Endothelial cell of umbilical vein (primary cell): Measurements from ENCODE around the gene TFAP2B. TPM values are rescaled to one million over a fixed set of nuclear protein-coding genes. Genes with fewer than 3 reads are reported as not detected.

Experiments
- BruUV-seq: library from RNA; stranded (reverse); fragments of 400-500 nt; replicated peaks from 2 replicates; lab custom pipeline; 2021; lab: Mats Ljungman, UMichigan
- CTCF ChIA-PET: fragments of 300-600, 350-600 bp; sonication (Branson Sonifier 250); formaldehyde crosslinking; loops from one replicate; lab custom pipeline; 2021; ENCODE audit warnings: antibody characterized with exemption, inconsistent platforms; lab: Charles Lee
- POLR2A ChIA-PET: fragments of 300-600, 350-600 bp; sonication (Branson Sonifier 250); formaldehyde crosslinking; loops from one replicate; lab custom pipeline; 2021; ENCODE audit warnings: antibody characterized with exemption, inconsistent platforms; lab: Charles Lee
- DNase-seq: peaks from one replicate; pipeline ENCODE4 v3.0.0-alpha.2; 2011; ENCODE audit warnings: low read depth, low spot score
- FAIRE-seq: peaks from 2 replicates; lab custom pipeline; 2011; peaks lifted over from hg19 to GRCh38; lab: Jason Lieb, UNC
- H2AFZ ChIP-seq: 2 replicates; pipeline ENCODE4 v1.6.0; 2012; ENCODE audit warnings: low read depth, low read length, control low read depth, inconsistent platforms
- H3K27ac ChIP-seq: 2 replicates; pipeline ENCODE4 v1.5.1; 2011; ENCODE audit warnings: low read depth, mild to moderate bottlenecking, control low read depth, low read length, moderate library complexity; ENCODE audit not compliant: insufficient read depth
- H3K27me3 ChIP-seq, 2 experiments: 2 replicates each; pipeline versions ENCODE4 v1.6.0 to v1.6.1; 2011; ENCODE audit warnings: low read length in 2 of 2, mixed read lengths in 1 of 2; ENCODE audit not compliant: control insufficient read depth in 2 of 2, insufficient read depth in 2 of 2
- H3K36me3 ChIP-seq, 2 experiments: 2 replicates in 1 of 2; 3 replicates in 1 of 2; pipeline ENCODE4 v1.5.1; 2011; ENCODE audit warnings: low read length in 2 of 2, mild to moderate bottlenecking in 1 of 2, moderate library complexity in 1 of 2; ENCODE audit not compliant: control insufficient read depth in 2 of 2, insufficient read depth in 2 of 2; ENCODE audit errors: extremely low read depth in 1 of 2
- H3K4me1 ChIP-seq: 3 replicates; pipeline ENCODE4 v1.5.1; 2011; ENCODE audit warnings: mild to moderate bottlenecking, low read length; ENCODE audit not compliant: control insufficient read depth, insufficient read depth; ENCODE audit errors: extremely low read depth
- H3K4me2 ChIP-seq: 2 replicates; pipeline ENCODE4 v1.6.1; 2011; ENCODE audit warnings: low read length, control low read depth, mixed read lengths; ENCODE audit not compliant: insufficient read depth
- H3K4me3 ChIP-seq, 3 experiments: fragments of 200-600 bp in 1 of 3; sonication (generic), shearing (Covaris generic) in 1 of 3; replicated peaks in 1 of 3; 2 replicates each; pipeline ENCODE4 v1.5.1; 2011 to 2016; ENCODE audit warnings: control low read depth in 3 of 3, low read length in 3 of 3, mild to moderate bottlenecking in 2 of 3, inconsistent platforms in 1 of 3, low read depth in 1 of 3, moderate library complexity in 1 of 3; ENCODE audit not compliant: insufficient read depth in 1 of 3
- H3K79me2 ChIP-seq: 2 replicates; pipeline ENCODE4 v1.6.0; 2012; ENCODE audit warnings: low read length, inconsistent platforms; ENCODE audit not compliant: control insufficient read depth, insufficient read depth
- H3K9ac ChIP-seq: replicated peaks from 2 replicates; pipeline ENCODE3; 2011; ENCODE audit warnings: low read length, control low read depth; ENCODE audit not compliant: insufficient read depth; ENCODE audit errors: extremely low read depth
- H3K9me1 ChIP-seq: replicated peaks from 3 replicates; pipeline ENCODE4 v1.6.0; 2011; ENCODE audit warnings: mild to moderate bottlenecking, low read length; ENCODE audit not compliant: control insufficient read depth, insufficient read depth; ENCODE audit errors: extremely low read depth
- H3K9me3 ChIP-seq: replicated peaks from 2 replicates; pipeline ENCODE4 v1.5.1; 2012; ENCODE audit warnings: low read length, inconsistent platforms; ENCODE audit not compliant: control insufficient read depth, insufficient read depth
- H4K20me1 ChIP-seq: replicated peaks from 2 replicates; pipeline ENCODE3; 2011; ENCODE audit warnings: mild to moderate bottlenecking, low read length; ENCODE audit not compliant: control insufficient read depth, insufficient read depth; ENCODE audit errors: extremely low read depth
- CTCF ChIP-seq, 2 donors: IDR thresholded peaks; 1 replicate in 1 of 2; 2 replicates in 1 of 2; pipeline ENCODE4 v1.5.1; 2011; ENCODE audit warnings: low read length in 2 of 2, mild to moderate bottlenecking in 2 of 2, moderate library complexity in 2 of 2, control low read depth in 1 of 2, inconsistent platforms in 1 of 2, low read depth in 1 of 2; ENCODE audit not compliant: insufficient read depth in 1 of 2; ENCODE audit errors: extremely low read depth in 1 of 2
- EZH2 ChIP-seq: IDR thresholded peaks from 2 replicates; pipeline ENCODE4 v1.6.1; 2012; ENCODE audit warnings: borderline replicate concordance, low read depth, mild to moderate bottlenecking, moderate library complexity, low read length, inconsistent platforms; ENCODE audit not compliant: severe bottlenecking
- FOS ChIP-seq: IDR thresholded peaks from 2 replicates; pipeline ENCODE4 v1.6.1; 2011; ENCODE audit warnings: mild to moderate bottlenecking, low read length, moderate library complexity, borderline replicate concordance; ENCODE audit not compliant: insufficient read depth
- GATA2 ChIP-seq: IDR thresholded peaks from 2 replicates; pipeline ENCODE4 v1.7.0; 2011; ENCODE audit warnings: low read depth, mild to moderate bottlenecking, moderate library complexity, mixed read lengths, low read length; ENCODE audit not compliant: insufficient read length, insufficient read depth
- JUN ChIP-seq: IDR thresholded peaks from 2 replicates; pipeline ENCODE4 v1.6.1; 2011; ENCODE audit warnings: borderline replicate concordance, low read depth; ENCODE audit not compliant: insufficient read length, insufficient read depth
- MAX ChIP-seq: IDR thresholded peaks from 2 replicates; pipeline ENCODE4 v1.6.1; 2011; ENCODE audit not compliant: insufficient read depth, insufficient read length
- MYC ChIP-seq: IDR thresholded peaks from one replicate; pipeline ENCODE4 v1.6.1; 2011; ENCODE audit warnings: mild to moderate bottlenecking, low read depth, low read length
- POLR2A ChIP-seq: IDR thresholded peaks from 2 replicates; pipeline ENCODE4 v1.6.1; 2012; ENCODE audit warnings: low read depth, mild to moderate bottlenecking, control low read depth, low read length
- POLR2AphosphoS5 ChIP-seq: IDR thresholded peaks from 2 replicates; pipeline ENCODE4 v1.6.1; 2012; ENCODE audit warnings: low read depth, mild to moderate bottlenecking, control low read depth, low read length, moderate library complexity; ENCODE audit not compliant: insufficient read depth
- dilution Hi-C: fragments of 300-500 bp; cut with MboI; formaldehyde crosslinking; loops from one replicate; pipeline ENCODE4 v1.15.0; 2019; ENCODE audit warnings: low sequenced_read_pairs; ENCODE audit not compliant: extremely low pct_ligation_motif_present
- intact Hi-C: fragments of 100-400 bp; cut with micrococcal nuclease; formaldehyde crosslinking; loops from one replicate; pipeline ENCODE4 v1.10.0; 2022
- polyA plus RNA-seq, 4 experiments: library from polyadenylated mRNA; depleted of rRNA in 3 of 4; stranded (reverse) in 3 of 4; unstranded in 1 of 4; fragments of >200 nt; gene quantifications; 2 replicates each; pipeline versions ENCODE4 v1.2.1 to v1.2.3, GENCODE V29; 2011 to 2012; ENCODE audit warnings: missing spikeins in 1 of 4
- total RNA-seq: library from RNA; stranded (reverse); gene quantifications from 2 replicates; pipeline ENCODE4 v1.2.3, GENCODE V29; 2021

The TFAP2B gene
- total and polyA plus RNA-seq, 2 donors (not counting 3 experiments of a cell fraction or from before 2014, with no cell fraction given), result not detected

GRCh38 chr6:50825375-50826036 is 6.8 kb downstream of the TFAP2B start:
- DNase-seq (no peak), FAIRE-seq (no peak)
- no peaks in the 10 kb centered on the region for H3K79me2 ChIP-seq
- no peaks in the 10 kb centered on the region for H3K9me3 ChIP-seq
- H3K4me2 ChIP-seq, result no peak overlapping the region
- no peak overlapping the region for H3K4me3 ChIP-seq
- H3K9me1 ChIP-seq, result no peaks in the 10 kb centered on the region
- dilution Hi-C loops, result no loop called here
- no TSS peak for BruUV-seq
- no peak for TF ChIP-seq JUN
- TF ChIP-seq EZH2, result no peak
- TF ChIP-seq POLR2AphosphoS5, result no peak
- TF ChIP-seq MAX, result no peak
- TF ChIP-seq GATA2, result no peak
- TF ChIP-seq CTCF (IDR thresholded peaks at IDR 0.05; ENCODE audit: extremely low read depth in 1 of 2, insufficient read depth in 1 of 2, low read depth in 1 of 2, low read length in 2 of 2), result no peak
- no peak for TF ChIP-seq FOS
- TF ChIP-seq MYC, result no peak
- TF ChIP-seq POLR2A, result no peak
- H3K27me3 ChIP-seq, result peaks cover 46 to 70% of the 10 kb centered on the region in 2 experiments
- POLR2A ChIA-PET, result no interaction called here
- H3K4me1 ChIP-seq, result no peaks in the 10 kb centered on the region
- no peaks in the 10 kb centered on the region for H3K36me3 ChIP-seq
- H3K9ac ChIP-seq, result no peak overlapping the region
- H4K20me1 ChIP-seq, result no peaks in the 10 kb centered on the region
- intact Hi-C loops, result no loop called here
- CTCF ChIA-PET, result no interaction called here
- no peak overlapping the region for H2AFZ ChIP-seq
- H3K27ac ChIP-seq, result no peak overlapping the region
